ENCODE results near the gene DNM3. TPM values are rescaled to one million over a fixed set of nuclear protein-coding genes. Genes with fewer than 3 reads are reported as not detected.

The DNM3 gene
- total RNA-seq, 6 donors from 2014 or later: 7.1 to 30.4 (median 10.3) TPM

DNA sequence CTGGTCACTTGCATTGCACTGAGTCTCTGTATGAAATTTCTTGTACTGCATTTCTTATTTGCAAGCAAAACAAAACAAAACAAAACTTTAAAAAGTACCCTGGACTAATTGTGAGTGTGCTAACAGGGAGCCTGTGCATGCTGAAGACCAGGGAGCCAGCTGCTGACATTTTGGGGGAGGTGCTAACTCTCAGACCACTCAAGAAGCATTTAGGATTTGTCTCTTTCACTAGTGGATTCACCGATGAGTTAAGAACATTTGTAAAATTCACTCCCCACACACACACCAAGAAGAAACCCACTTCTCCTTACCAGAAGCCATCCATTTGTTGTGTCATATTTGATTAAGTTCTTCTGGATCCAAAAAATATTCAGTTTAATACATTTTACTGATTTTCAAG, 483.5 kb downstream of the DNM3 start:
- H3K9me3 ChIP-seq: no peaks in the 10 kb centered on the region
- TF ChIP-seq POLR2AphosphoS5 (IDR thresholded peaks at IDR 0.05) (no peak), POLR2A (IDR thresholded peaks at IDR 0.05) (no peak), CTCF (IDR thresholded peaks at IDR 0.05) (no peak), EP300 (IDR thresholded peaks at IDR 0.05) (no peak)
- no peaks in the 10 kb centered on the region for H3K36me3 ChIP-seq
- no peak overlapping the region for H3K4me3 ChIP-seq
- 76 to 83% methylated on average over 1 of the region's 1 CpG for WGBS, 2 donors
- H3K4me1 ChIP-seq: peaks cover 0 to 18% (median 8%) of the 10 kb centered on the region in 4 donors
- H3K27me3 ChIP-seq: no peaks in the 10 kb centered on the region
- no peak for ATAC-seq (ENCODE audit: low FRiP score in 2 of 2)
- DNase-seq: no peak
- no peak overlapping the region for H3K27ac ChIP-seq

DNA sequence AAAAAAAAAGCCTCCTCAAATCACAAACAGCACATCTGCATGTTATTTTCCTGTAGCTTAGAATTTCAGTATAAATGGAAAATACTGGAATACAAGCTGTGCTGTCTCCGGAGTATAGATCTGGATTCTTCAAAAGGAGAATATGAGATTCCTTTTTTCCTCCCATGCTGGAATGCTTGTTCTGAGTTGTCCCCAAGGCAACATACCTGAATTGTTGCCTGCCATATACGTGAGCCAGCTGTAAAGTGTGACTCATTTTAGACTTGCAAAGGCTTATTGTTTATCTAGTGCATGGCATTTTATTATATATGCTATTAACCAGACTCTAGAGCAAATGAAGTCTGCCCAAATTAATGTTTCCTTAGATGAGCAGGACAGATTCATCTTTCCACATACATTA, 484.2 kb downstream of the DNM3 start:
- Histone ChIP-seq H3K4me1 (peaks cover 0 to 18% (median 8%) of the 10 kb centered on the region in 4 donors), H3K27ac (no peak overlapping the region), H3K9me3 (no peaks in the 10 kb centered on the region), H3K36me3 (no peaks in the 10 kb centered on the region), H3K4me3 (no peak overlapping the region), H3K27me3 (no peaks in the 10 kb centered on the region)
- 79 to 87% methylated on average over 2 of the region's 2 CpGs for WGBS, 2 donors
- ATAC-seq (ENCODE audit: low FRiP score in 2 of 2): no peak
- no peak for DNase-seq
- no peak for TF ChIP-seq POLR2AphosphoS5 (IDR thresholded peaks at IDR 0.05)
- no peak for TF ChIP-seq CTCF (IDR thresholded peaks at IDR 0.05)
- TF ChIP-seq POLR2A (IDR thresholded peaks at IDR 0.05): no peak
- TF ChIP-seq EP300 (IDR thresholded peaks at IDR 0.05): no peak

DNA sequence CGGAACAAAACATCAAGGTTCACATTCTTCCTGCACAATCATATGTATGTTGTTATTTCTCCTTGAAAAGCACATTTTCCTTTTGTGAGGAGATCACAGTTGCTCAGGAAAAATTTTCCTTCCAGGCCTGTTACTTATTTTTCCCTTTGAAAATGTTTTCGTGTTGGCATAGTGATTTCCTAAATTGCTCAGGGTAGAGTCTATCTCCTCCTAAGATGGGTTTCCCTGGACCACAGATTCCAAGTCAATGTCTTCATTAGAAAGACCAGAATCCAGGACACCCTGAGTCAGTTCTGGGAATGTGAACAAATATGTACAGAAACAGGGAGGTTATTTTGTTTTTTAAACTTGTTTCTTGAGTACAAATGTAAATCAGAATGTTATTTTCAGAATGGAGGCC, 484.8 kb downstream of the DNM3 start:
- no peak overlapping the region for H3K27ac ChIP-seq
- no peaks in the 10 kb centered on the region for H3K36me3 ChIP-seq
- H3K4me1 ChIP-seq: peaks cover 0 to 14% (median 8%) of the 10 kb centered on the region in 4 donors
- H3K4me3 ChIP-seq: no peak overlapping the region
- WGBS, 2 donors: 96 to 99% methylated on average over 2 of the region's 2 CpGs
- H3K27me3 ChIP-seq: no peaks in the 10 kb centered on the region
- TF ChIP-seq POLR2A (IDR thresholded peaks at IDR 0.05) (no peak), CTCF (IDR thresholded peaks at IDR 0.05) (no peak), POLR2AphosphoS5 (IDR thresholded peaks at IDR 0.05) (no peak), EP300 (IDR thresholded peaks at IDR 0.05) (no peak)
- H3K9me3 ChIP-seq: no peaks in the 10 kb centered on the region
- DNase-seq (no peak), ATAC-seq (ENCODE audit: low FRiP score in 2 of 2) (no peak)

GRCh38 chr1:172328266-172328665, 487.0 kb downstream of the DNM3 start:
- no peak for ATAC-seq (ENCODE audit: low FRiP score in 2 of 2)
- 88% methylated on average over 4 of the region's 4 CpGs for WGBS, 2 donors
- DNase-seq: no peak
- H3K4me1 ChIP-seq: peaks cover 0 to 5% (median under 1%) of the 10 kb centered on the region in 4 donors
- H3K4me3 ChIP-seq: no peak overlapping the region
- H3K36me3 ChIP-seq: no peaks in the 10 kb centered on the region
- H3K9me3 ChIP-seq: no peaks in the 10 kb centered on the region
- TF ChIP-seq POLR2AphosphoS5 (IDR thresholded peaks at IDR 0.05): no peak
- no peak for TF ChIP-seq CTCF (IDR thresholded peaks at IDR 0.05)
- TF ChIP-seq EP300 (IDR thresholded peaks at IDR 0.05): no peak
- TF ChIP-seq POLR2A (IDR thresholded peaks at IDR 0.05): no peak
- no peak overlapping the region for H3K27ac ChIP-seq
- H3K27me3 ChIP-seq: no peaks in the 10 kb centered on the region

GRCh38 chr1:172332230-172332629, 490.9 kb downstream of the DNM3 start:
- no peak for DNase-seq
- Histone ChIP-seq H3K4me3 (no peak overlapping the region), H3K36me3 (no peaks in the 10 kb centered on the region), H3K27ac (no peak overlapping the region), H3K9me3 (no peaks in the 10 kb centered on the region), H3K27me3 (no peaks in the 10 kb centered on the region), H3K4me1 (no peaks in the 10 kb centered on the region)
- no peak for ATAC-seq (ENCODE audit: low FRiP score in 2 of 2)
- TF ChIP-seq POLR2AphosphoS5 (IDR thresholded peaks at IDR 0.05) (no peak), POLR2A (IDR thresholded peaks at IDR 0.05) (no peak), EP300 (IDR thresholded peaks at IDR 0.05) (no peak), CTCF (IDR thresholded peaks at IDR 0.05) (no peak)
- WGBS, 2 donors: 95 to 96% methylated on average over 4 of the region's 4 CpGs
